PFSK-1 (cell line): Measurements from ENCODE around the gene SYNC.

ENCODE experiments used
- POLR2AphosphoS5 ChIP-seq: IDR thresholded peaks from 2 replicates; pipeline ENCODE4 v1.6.1; 2012; ENCODE audit warnings: low read depth, mild to moderate bottlenecking, control low read depth, low read length, moderate library complexity
- REST ChIP-seq, 2 experiments: IDR thresholded peaks; 2 replicates each; pipeline versions ENCODE4 v1.6.1 to v1.8.0; 2011 to 2012; ENCODE audit warnings: low read depth in 2 of 2, low read length in 2 of 2, control low read depth in 1 of 2, inconsistent platforms in 1 of 2, mild to moderate bottlenecking in 1 of 2, moderate library complexity in 1 of 2; ENCODE audit not compliant: insufficient read depth in 1 of 2
- SIN3A ChIP-seq: IDR thresholded peaks from 2 replicates; pipeline ENCODE4 v1.6.1; 2012; ENCODE audit warnings: mild to moderate bottlenecking, low read length, moderate library complexity, borderline replicate concordance; ENCODE audit not compliant: insufficient read depth

- TF ChIP-seq POLR2AphosphoS5: no peak
- no peak for TF ChIP-seq SIN3A
- no peak for TF ChIP-seq REST (IDR thresholded peaks at IDR 0.05; ENCODE audit: insufficient read depth in 1 of 2, low read depth in 2 of 2, low read length in 2 of 2)
Measured at GRCh38 chr1:32743380-32744070, 41.0 kb upstream of the SYNC start.
